Endodermal cell (in vitro differentiated cells): ENCODE data around the gene ZNF133. TPM values are rescaled to one million over a fixed set of nuclear protein-coding genes. Genes with fewer than 3 reads are reported as not detected.

Experiments used
- DNase-seq: peaks from one replicate; pipeline ENCODE4 v3.0.0-alpha.2; 2017
- H3K27ac ChIP-seq: 2 replicates; pipeline ENCODE4 v1.5.1; 2013; ENCODE audit warnings: mild to moderate bottlenecking, low read depth, low read length, moderate library complexity
- H3K27me3 ChIP-seq: 2 replicates; pipeline ENCODE4 v1.6.1; 2013; ENCODE audit warnings: mild to moderate bottlenecking, low read length, moderate library complexity; ENCODE audit not compliant: insufficient read depth, control insufficient read depth, poor library complexity, severe bottlenecking
- H3K36me3 ChIP-seq: 2 replicates; pipeline ENCODE4 v1.7.0; 2013; ENCODE audit warnings: mild to moderate bottlenecking, low read length, moderate library complexity; ENCODE audit not compliant: control insufficient read depth, insufficient read depth
- H3K4me1 ChIP-seq: one replicate; pipeline ENCODE4 v1.7.0; 2013; ENCODE audit warnings: low read length; ENCODE audit not compliant: control insufficient read depth, insufficient read depth
- H3K4me3 ChIP-seq: 2 replicates; pipeline ENCODE4 v1.5.1; 2013; ENCODE audit warnings: mild to moderate bottlenecking, low read length, moderate library complexity
- H3K9ac ChIP-seq: 2 replicates; pipeline ENCODE4 v1.6.1; 2013; ENCODE audit warnings: mild to moderate bottlenecking, low read length, moderate library complexity; ENCODE audit not compliant: poor library complexity, severe bottlenecking; ENCODE audit errors: extremely low read depth
- H3K9me3 ChIP-seq: 2 replicates; pipeline ENCODE4 v1.6.1; 2013; ENCODE audit warnings: mild to moderate bottlenecking, low read length, moderate library complexity; ENCODE audit not compliant: control insufficient read depth
- H3K27ac Mint-ChIP-seq: 2 replicates; pipeline ENCODE4 v1.8.0; 2020; ENCODE audit warnings: mixed read lengths
- H3K27me3 Mint-ChIP-seq: 2 replicates; pipeline ENCODE4 v1.8.0; 2021; ENCODE audit warnings: mild to moderate bottlenecking, mixed read lengths; ENCODE audit not compliant: insufficient read depth
- H3K36me3 Mint-ChIP-seq: 2 replicates; pipeline ENCODE4 v1.8.0; 2020; ENCODE audit warnings: low read depth, mixed read lengths
- H3K4me1 Mint-ChIP-seq: 2 replicates; pipeline ENCODE4 v1.8.0; 2020; ENCODE audit warnings: mixed read lengths
- H3K4me3 Mint-ChIP-seq: 2 replicates; pipeline ENCODE4 v1.8.0; 2020; ENCODE audit warnings: mild to moderate bottlenecking, moderate library complexity, mixed read lengths
- H3K9me3 Mint-ChIP-seq: 2 replicates; pipeline ENCODE4 v1.8.0; 2020; ENCODE audit warnings: mild to moderate bottlenecking, mixed read lengths
- CTCF ChIP-seq: fragments of 200-600 bp; sonication (generic); conservative IDR thresholded peaks from 2 replicates; pipeline ENCODE4 v1.5.0; 2021; ENCODE audit warnings: antibody characterized with exemption, mild to moderate bottlenecking
- WGBS, 2 experiments: methylation state at CpG; one replicate each; pipeline versions ENCODE4 v1.1.5 to v1.1.7; 2013; ENCODE audit warnings: missing lambda C conversion rate in 2 of 2, mixed read lengths in 1 of 2; ENCODE audit not compliant: insufficient coverage in 1 of 2, insufficient read length in 1 of 2; 5-methylcytosine and 5-hydroxymethylcytosine counted together
- total RNA-seq, 2 donors: library from RNA; stranded (reverse); fragmentation: NEBNext Ultra II Directional in 1 of 2; extraction: Animal tissue kit (Norgen Biotek cat#: 25700) in 1 of 2; gene quantifications; 2 replicates in 1 of 2; 3 replicates in 1 of 2; pipeline ENCODE4 v1.2.1, GENCODE V29; 2021

Gene ZNF133
- total RNA-seq, 2 donors from 2014 or later: 16.7 to 22.9 TPM

DNA sequence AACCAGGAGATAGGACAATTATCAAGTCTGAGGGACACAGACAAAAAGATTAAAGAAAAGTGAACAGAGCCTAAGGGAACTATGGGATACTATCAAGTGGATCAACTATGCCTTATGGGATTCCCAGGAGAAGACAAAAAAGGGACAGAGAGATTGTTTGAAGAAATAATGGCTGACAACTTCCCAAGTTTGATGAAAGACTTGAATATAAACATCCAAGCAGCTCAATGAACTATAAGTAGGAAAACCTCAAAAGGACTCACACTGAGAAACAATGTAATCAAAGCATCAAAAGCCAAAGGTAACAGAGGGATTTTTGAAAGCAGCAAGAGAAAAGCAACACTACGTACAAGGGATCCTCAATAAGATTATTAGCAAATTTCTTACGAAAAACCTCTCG is 11.0 kb downstream of the ZNF133 start:
- Histone ChIP-seq H3K4me1 (no peaks in the 10 kb centered on the region), H3K9me3 (peaks cover 19% of the 10 kb centered on the region), H3K27me3 (no peaks in the 10 kb centered on the region), H3K9ac (no peak overlapping the region), H3K4me3 (no peak overlapping the region), H3K36me3 (peaks cover 25% of the 10 kb centered on the region), H3K27ac (no peak overlapping the region)
- no peak for TF ChIP-seq CTCF
- Mint-ChIP-seq H3K4me3 (no peak overlapping the region), H3K27me3 (no peaks in the 10 kb centered on the region), H3K27ac (no peak overlapping the region), H3K9me3 (peaks cover 13% of the 10 kb centered on the region), H3K4me1 (peaks cover 9% of the 10 kb centered on the region), H3K36me3 (peaks cover 38% of the 10 kb centered on the region)
- no peak for DNase-seq
- 94 to 98% methylated on average over 3 of the region's 3 CpGs for WGBS, 2 experiments

DNA sequence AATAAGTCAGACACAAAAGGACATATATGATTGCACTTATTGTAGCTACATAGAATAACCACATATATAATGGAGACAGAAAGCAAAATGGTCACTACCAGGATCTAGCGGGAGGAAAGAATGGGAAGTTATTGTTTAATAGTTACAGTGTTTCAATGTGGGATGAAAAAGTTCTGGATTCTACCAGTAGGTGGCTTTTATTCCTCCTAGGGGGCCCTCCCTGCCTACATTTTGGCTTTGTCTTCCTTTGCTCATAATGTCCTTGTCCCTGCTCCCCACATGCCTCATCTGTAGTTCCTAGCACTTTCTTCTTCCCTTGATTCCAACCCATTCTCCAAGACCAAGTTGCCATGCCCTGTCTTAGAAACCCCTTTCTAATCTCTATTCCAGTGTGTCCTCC is 16.3 kb downstream of the ZNF133 start:
- no peaks in the 10 kb centered on the region for H3K9me3 Mint-ChIP-seq
- TF ChIP-seq CTCF: peak; percentile 77
- no peak overlapping the region for H3K4me3 Mint-ChIP-seq
- H3K27me3 ChIP-seq: no peaks in the 10 kb centered on the region
- no peak overlapping the region for H3K27ac ChIP-seq
- peaks cover 33% of the 10 kb centered on the region for H3K36me3 Mint-ChIP-seq
- peaks cover 15% of the 10 kb centered on the region for H3K36me3 ChIP-seq
- no peak for DNase-seq
- 81 to 100% methylated on average over 1 of the region's 1 CpG for WGBS, 2 experiments
- peaks cover 5% of the 10 kb centered on the region for H3K9me3 ChIP-seq
- H3K9ac ChIP-seq: no peak overlapping the region
- no peaks in the 10 kb centered on the region for H3K4me1 Mint-ChIP-seq
- H3K4me1 ChIP-seq: no peaks in the 10 kb centered on the region
- no peak overlapping the region for H3K27ac Mint-ChIP-seq
- H3K4me3 ChIP-seq: no peak overlapping the region
- no peaks in the 10 kb centered on the region for H3K27me3 Mint-ChIP-seq

DNA sequence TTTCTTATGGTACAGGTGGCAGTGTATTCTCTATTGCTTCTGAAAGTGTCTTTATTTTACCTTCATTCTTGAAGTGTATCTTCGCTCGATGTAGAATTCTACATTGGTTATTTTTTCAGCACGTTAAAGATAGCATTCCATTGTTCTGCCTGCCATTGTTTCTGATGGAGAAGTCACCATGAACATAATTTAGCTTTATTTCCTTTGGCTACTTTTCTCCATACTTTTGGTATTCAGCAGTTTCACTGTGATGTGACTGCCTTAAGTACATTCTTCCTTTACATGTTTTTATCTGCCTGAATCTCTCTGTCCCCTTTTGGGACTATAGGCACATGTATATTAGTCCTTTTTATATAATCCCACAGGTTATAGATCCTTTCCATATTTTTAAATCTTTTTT is 19.0 kb downstream of the ZNF133 start:
- no peak overlapping the region for H3K4me3 ChIP-seq
- H3K27me3 ChIP-seq: no peaks in the 10 kb centered on the region
- no peak overlapping the region for H3K27ac Mint-ChIP-seq
- H3K9ac ChIP-seq: no peak overlapping the region
- TF ChIP-seq CTCF: no peak
- 94 to 98% methylated on average over 3 of the region's 3 CpGs for WGBS, 2 experiments
- H3K9me3 Mint-ChIP-seq: no peaks in the 10 kb centered on the region
- no peaks in the 10 kb centered on the region for H3K27me3 Mint-ChIP-seq
- H3K36me3 ChIP-seq: peaks cover 12% of the 10 kb centered on the region
- H3K4me1 ChIP-seq: no peaks in the 10 kb centered on the region
- no peak for DNase-seq
- H3K9me3 ChIP-seq: no peaks in the 10 kb centered on the region
- H3K4me3 Mint-ChIP-seq: no peak overlapping the region
- no peak overlapping the region for H3K27ac ChIP-seq
- peaks cover 33% of the 10 kb centered on the region for H3K36me3 Mint-ChIP-seq
- H3K4me1 Mint-ChIP-seq: no peaks in the 10 kb centered on the region
